T-helper 1 cell treated with Interleukin-12 subunit alpha and Interleukin-12 subunit beta and Interleukin-4 antibody, amounts not matched to agents 30 μg/mL and 1 μg/mL, for 36 hours (primary cell): ENCODE data around the gene OSGEPL1.

ENCODE experiments used
- H3K27ac Mint-ChIP-seq: one replicate; pipeline ENCODE4 v1.8.0; 2021; ENCODE audit warnings: mild to moderate bottlenecking, mixed read lengths
- H3K27me3 Mint-ChIP-seq: one replicate; pipeline ENCODE4 v1.8.0; 2021; ENCODE audit warnings: low read depth, mixed read lengths
- H3K36me3 Mint-ChIP-seq: one replicate; pipeline ENCODE4 v1.8.0; 2021; ENCODE audit warnings: low read depth, mixed read lengths
- H3K4me1 Mint-ChIP-seq: one replicate; pipeline ENCODE4 v1.8.0; 2021; ENCODE audit warnings: low read depth, mixed read lengths
- H3K4me3 Mint-ChIP-seq: one replicate; pipeline ENCODE4 v1.8.0; 2021; ENCODE audit warnings: mild to moderate bottlenecking, moderate library complexity, mixed read lengths
- H3K9me3 Mint-ChIP-seq: one replicate; pipeline ENCODE4 v1.8.0; 2021; ENCODE audit warnings: mixed read lengths

The OSGEPL1 gene, protein sequence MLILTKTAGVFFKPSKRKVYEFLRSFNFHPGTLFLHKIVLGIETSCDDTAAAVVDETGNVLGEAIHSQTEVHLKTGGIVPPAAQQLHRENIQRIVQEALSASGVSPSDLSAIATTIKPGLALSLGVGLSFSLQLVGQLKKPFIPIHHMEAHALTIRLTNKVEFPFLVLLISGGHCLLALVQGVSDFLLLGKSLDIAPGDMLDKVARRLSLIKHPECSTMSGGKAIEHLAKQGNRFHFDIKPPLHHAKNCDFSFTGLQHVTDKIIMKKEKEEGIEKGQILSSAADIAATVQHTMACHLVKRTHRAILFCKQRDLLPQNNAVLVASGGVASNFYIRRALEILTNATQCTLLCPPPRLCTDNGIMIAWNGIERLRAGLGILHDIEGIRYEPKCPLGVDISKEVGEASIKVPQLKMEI

DNA sequence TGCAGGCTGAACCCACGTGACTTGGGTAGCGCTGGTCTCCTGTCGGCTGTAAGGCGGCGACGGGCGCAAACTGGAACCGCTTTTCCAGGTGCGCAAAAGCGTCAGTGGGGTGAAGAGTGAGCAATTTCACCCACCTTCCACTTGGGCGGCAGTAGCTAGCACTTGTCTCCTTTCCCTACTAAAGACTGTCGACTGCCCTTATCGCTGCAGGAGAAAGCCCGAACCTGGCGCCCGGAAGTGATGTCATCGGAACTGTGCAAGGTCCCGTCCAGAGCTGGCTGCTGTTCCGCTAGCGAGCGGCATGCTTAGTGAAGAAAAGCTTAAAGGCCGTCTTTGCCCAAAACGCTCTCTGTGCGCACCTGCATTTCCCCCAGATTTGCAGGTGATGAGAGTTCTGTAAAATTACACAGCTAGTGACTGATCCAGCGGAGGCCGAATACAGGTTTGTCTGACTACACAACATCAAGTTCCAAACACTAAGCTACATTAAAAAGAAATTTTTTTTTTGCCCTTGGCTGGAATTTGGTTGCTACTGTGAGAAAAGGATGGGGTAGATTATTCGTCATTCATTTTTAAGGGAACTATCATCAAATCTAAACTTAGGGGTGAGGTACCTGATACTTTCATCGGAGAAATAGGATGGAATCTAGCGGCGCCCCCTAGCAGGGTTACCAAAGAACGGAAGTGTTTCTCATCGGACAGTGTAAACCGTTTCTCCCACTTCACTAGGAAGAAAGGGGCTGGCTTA, at the start of gene OSGEPL1:
Gene OSGEPL1 (minus strand): TSS at position 242 of the 748 bp plus-strand sequence. CDS start 1,152 bp downstream, outside the sequence.
- Mint-ChIP-seq H3K9me3 (no peaks in the 10 kb centered on the region), H3K36me3 (peaks cover 9% of the 10 kb centered on the region), H3K4me1 (peaks cover 9% of the 10 kb centered on the region), H3K27me3 (no peaks in the 10 kb centered on the region), H3K4me3 (peak within 1 kb of the TSS; percentile 95), H3K27ac (peak within 1 kb of the TSS; percentile 99)

DNA sequence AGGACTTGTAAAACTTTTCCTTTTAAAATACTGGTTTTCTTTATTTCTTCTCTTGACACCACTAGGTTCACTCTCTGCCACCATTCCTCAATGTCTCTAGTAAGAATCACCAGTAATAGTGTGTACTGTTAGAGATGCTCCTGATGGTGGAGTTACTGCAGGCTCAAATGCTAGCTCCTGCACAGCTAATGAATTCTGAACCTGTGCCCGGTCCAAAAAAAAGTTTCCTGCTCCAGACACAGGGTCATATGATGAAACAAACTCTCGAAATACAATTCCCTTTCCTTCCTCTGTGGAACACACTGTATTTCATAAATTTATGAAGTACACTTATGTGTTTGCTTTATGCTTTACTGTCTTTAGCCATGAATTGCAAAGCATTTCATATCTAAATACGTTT, 40.8 kb upstream of the OSGEPL1 start:
- no peak overlapping the region for H3K27ac Mint-ChIP-seq
- H3K4me1 Mint-ChIP-seq, result peaks cover 2% of the 10 kb centered on the region
- no peaks in the 10 kb centered on the region for H3K27me3 Mint-ChIP-seq
- no peaks in the 10 kb centered on the region for H3K9me3 Mint-ChIP-seq
- H3K36me3 Mint-ChIP-seq, result peaks cover 13% of the 10 kb centered on the region
- no peak overlapping the region for H3K4me3 Mint-ChIP-seq

DNA sequence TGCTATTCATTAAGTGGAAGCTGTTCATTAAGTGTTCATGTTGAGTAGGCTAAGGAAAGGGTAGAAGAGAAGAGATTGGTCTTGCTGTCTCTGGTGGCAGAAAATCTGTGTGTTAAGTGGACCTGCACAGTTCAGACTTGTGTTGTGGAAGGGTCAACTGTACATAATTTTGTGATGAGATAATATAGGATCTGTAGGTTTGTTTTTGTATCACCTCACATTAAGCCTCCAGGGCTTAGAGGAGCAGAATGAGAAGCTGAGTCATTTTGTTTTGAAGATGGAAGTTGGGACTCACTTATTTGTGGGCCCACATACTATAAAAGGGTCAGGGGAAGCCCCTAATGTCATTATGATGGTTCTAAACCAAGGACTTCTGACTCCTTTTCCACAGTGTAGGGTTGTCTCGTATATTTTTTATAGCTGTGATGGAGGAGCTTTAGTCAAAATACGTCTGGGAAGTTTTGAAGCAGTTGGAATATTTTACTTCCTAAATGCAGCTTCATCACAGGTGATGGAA, 39.9 kb upstream of the OSGEPL1 start:
- Mint-ChIP-seq H3K4me3 (no peak overlapping the region), H3K9me3 (no peaks in the 10 kb centered on the region), H3K36me3 (peaks cover 12% of the 10 kb centered on the region), H3K27ac (no peak overlapping the region), H3K27me3 (no peaks in the 10 kb centered on the region), H3K4me1 (peaks cover 2% of the 10 kb centered on the region)

DNA sequence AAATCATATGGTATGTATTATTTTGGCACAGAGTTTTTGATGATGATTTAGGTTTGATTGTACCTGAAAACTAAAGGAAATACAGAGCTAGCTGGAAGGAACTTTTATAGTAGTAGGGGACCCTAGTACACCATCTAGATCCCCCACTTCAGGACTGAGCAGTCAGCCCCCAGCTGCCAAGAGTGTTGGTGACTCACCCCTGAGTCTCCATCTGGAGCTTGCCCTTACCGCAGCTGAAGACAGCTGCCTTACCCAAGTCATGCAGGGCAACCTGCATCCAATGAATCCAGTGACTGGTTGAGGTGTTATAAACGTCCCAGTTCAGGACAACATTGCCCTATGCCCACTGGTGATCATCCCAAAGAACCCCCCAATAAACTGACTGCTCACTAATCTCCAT, 36.9 kb upstream of the OSGEPL1 start:
- no peaks in the 10 kb centered on the region for H3K27me3 Mint-ChIP-seq

DNA sequence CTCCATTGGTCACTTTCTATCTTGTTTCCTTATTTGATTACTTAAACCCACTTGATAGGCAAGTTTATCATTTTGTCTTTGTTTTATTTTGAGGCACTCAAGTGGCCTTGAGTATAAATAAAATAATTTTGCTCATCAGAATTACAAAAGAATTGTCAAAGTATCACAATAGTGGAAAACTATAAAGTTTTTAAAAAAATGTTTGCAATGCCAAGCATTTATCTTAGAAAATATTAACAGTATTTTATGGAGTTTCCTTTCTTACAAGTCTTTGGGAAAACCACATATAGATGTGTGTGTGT, 36.4 kb upstream of the OSGEPL1 start:
- no peaks in the 10 kb centered on the region for H3K27me3 Mint-ChIP-seq
- peaks cover 14% of the 10 kb centered on the region for H3K36me3 Mint-ChIP-seq
- no peak overlapping the region for H3K4me3 Mint-ChIP-seq
- no peaks in the 10 kb centered on the region for H3K4me1 Mint-ChIP-seq
- H3K27ac Mint-ChIP-seq, result no peak overlapping the region
- H3K9me3 Mint-ChIP-seq, result no peaks in the 10 kb centered on the region

More for the DNA sequence above, 36.9 kb upstream of the OSGEPL1 start:
- Mint-ChIP-seq H3K27ac (no peak overlapping the region), H3K4me3 (no peak overlapping the region), H3K4me1 (no peaks in the 10 kb centered on the region), H3K9me3 (no peaks in the 10 kb centered on the region), H3K36me3 (peaks cover 14% of the 10 kb centered on the region)

DNA sequence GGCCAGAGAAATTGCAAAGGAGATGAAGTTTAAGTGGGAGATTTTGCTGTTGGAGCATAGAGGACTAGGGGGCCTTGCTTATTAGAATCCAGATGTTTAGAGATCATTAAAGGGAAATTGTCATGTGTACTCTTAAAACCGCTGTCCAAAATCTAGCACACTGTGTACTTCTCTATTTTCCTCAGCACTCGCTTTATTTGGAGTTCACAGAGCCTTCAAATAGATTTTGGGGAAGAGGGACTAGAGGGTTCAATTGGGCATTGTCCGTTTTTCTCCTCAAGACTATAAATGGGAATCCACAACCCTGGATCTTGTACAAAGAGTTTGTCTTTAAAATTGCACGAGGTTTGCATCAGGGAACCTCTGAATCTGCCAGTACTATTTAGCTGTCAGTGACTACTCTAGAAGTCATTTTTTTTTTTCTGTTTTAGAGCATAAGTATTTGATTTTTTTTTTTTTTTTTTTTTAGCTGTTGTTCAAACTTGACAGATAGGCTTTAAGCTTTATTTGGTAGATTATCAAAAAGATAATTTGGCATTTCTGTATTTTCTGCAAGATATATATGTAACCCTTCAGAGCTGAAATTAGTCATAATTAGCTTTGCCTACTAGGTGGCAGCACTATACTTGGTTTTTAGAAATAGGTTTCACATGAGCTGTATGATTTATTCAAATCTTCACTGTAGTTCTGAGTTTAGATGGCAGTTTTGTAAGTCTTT, 35.9 kb upstream of the OSGEPL1 start:
- Mint-ChIP-seq H3K27me3 (no peaks in the 10 kb centered on the region), H3K4me1 (no peaks in the 10 kb centered on the region), H3K27ac (no peak overlapping the region), H3K9me3 (no peaks in the 10 kb centered on the region), H3K4me3 (no peak overlapping the region), H3K36me3 (peaks cover 14% of the 10 kb centered on the region)

DNA sequence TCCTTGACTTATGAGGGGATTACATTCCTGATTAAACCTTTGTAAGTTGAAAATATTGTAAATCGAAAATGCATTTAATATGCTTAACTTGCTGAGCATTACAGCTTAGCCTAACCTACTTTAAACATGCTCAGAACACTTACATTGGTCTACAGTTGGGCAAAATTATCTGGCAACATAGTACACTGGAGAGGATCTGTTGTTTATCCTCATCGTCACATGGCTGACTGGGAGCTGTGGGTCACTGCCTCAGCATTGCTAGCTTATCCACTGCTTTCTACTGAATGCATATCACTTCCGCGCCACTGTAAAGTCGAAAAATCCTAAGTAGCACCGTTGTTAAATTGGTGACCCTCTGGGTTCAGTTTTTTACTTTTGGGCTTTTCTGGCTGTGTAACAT, 35.3 kb upstream of the OSGEPL1 start:
- no peaks in the 10 kb centered on the region for H3K4me1 Mint-ChIP-seq

DNA sequence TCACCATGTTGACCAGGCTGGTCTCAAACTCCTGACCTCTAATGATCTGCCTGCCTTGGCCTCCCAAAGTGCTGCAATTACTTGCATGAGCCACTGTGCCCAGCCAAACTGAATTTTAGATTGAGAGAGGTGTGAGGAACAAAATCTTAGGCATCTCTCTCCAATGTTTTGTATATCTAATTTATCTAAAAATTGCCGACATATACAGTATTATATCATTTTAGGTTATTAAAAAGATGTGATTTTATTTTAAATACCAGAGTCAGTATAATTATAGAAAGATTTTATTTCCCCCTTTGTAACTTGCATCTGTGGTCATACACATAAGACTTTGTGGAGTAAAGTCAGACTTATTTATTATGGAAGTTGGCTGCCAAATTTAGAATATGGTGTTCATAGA, 31.7 kb upstream of the OSGEPL1 start:
- H3K4me1 Mint-ChIP-seq, result peaks cover 4% of the 10 kb centered on the region
- H3K27ac Mint-ChIP-seq, result no peak overlapping the region
- H3K9me3 Mint-ChIP-seq, result no peaks in the 10 kb centered on the region
- no peaks in the 10 kb centered on the region for H3K27me3 Mint-ChIP-seq
- no peak overlapping the region for H3K4me3 Mint-ChIP-seq
- peaks cover 20% of the 10 kb centered on the region for H3K36me3 Mint-ChIP-seq

More for the DNA sequence above, 35.3 kb upstream of the OSGEPL1 start:
- peaks cover 19% of the 10 kb centered on the region for H3K36me3 Mint-ChIP-seq
- no peak overlapping the region for H3K4me3 Mint-ChIP-seq
- no peaks in the 10 kb centered on the region for H3K27me3 Mint-ChIP-seq
- H3K27ac Mint-ChIP-seq, result no peak overlapping the region
- H3K9me3 Mint-ChIP-seq, result no peaks in the 10 kb centered on the region

DNA sequence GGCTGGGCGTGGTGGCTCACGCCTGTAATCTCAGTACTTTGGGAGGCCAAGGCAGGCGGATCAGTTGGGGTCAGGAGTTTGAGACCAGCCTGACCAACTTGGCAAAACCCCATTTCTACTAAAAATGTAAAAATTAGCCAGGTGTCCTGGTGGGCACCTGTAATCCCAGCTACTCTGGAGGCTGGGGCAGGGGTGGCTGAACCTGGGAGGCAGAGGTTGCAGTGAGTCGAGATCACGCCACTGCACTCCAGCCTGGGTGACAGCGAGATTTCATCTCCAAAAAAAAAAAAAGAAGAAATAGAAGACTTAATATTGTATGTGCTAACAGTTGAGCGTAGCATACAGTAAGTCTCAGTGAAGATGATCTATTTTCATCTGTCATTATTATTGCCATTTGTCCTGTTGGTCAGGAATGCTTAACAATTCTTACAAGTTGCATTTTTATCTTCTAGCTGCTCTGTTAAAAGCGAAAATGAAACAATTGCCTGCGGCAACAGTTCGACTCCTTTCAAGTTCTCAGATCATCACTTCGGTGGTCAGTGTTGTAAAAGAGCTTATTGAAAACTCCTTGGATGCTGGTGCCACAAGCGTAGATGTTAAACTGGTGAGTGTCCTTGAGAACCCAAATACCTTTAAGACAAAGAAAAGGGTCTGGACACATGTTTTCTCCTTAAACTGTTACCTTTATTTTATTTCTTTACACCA, 28.9 kb upstream of the OSGEPL1 start:
- H3K36me3 Mint-ChIP-seq, result peaks cover 25% of the 10 kb centered on the region
- peak overlapping the region; percentile 36 for H3K27ac Mint-ChIP-seq
- H3K4me3 Mint-ChIP-seq, result no peak overlapping the region
- no peaks in the 10 kb centered on the region for H3K27me3 Mint-ChIP-seq
- peaks cover 12% of the 10 kb centered on the region for H3K4me1 Mint-ChIP-seq
- no peaks in the 10 kb centered on the region for H3K9me3 Mint-ChIP-seq

DNA sequence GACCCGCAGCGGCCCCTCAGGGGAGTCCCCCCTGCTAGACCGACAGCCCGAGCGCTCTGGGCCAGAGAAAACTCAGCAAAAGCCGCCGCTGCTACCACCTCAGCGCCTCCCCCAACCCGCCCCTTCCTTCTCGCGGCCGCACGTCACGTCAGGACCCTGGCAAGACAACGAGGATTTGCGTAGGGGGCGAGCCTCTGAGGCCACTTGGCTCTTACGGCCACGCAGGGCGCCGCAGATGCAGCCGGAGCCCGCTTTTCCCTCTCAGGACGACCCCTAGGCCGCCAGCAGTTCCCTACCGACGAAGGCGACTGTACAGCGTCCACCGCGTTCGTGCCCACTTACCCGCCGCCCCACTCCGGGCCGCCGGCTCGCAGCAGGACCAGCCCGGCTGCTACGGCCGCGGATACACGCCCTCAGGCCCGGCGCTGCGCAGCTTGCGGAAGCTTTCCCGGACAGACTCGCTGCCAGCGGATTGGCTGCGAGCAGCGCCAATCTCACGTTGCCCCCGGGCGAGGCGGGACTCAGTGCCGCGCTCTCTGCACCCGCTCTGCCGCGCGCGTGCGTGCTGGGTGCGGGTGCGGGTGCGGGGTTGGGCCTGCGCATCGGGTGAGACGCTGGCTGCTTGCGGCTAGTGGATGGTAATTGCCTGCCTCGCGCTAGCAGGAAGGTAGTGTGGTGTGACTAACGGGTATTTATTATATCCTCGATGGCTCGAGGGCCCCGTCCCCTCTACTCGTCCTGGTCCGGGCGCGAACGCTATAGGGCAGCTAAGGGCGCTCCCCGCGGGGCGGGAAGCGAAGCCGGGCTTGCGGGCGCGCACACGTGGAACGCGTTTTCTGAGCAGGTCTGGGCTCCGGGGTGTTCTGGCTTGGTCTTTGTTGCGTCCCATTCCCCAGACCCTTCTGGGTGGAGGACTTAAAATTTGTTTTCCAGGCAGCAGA, 21.6 kb upstream of the OSGEPL1 start, which contains the start of the genes ORMDL1 and PMS1:
Gene ORMDL1 (minus strand): TSS at position 413 of the 941 bp plus-strand sequence. CDS start 1,744 bp downstream, outside the sequence.
Gene PMS1 (plus strand): TSS at position 524 of the 941 bp plus-strand sequence. CDS start 7,360 bp downstream, outside the sequence.
- peak within 1 kb of the TSS; percentile 90 for H3K4me3 Mint-ChIP-seq
- peaks cover 38% of the 10 kb centered on the region for H3K36me3 Mint-ChIP-seq

DNA sequence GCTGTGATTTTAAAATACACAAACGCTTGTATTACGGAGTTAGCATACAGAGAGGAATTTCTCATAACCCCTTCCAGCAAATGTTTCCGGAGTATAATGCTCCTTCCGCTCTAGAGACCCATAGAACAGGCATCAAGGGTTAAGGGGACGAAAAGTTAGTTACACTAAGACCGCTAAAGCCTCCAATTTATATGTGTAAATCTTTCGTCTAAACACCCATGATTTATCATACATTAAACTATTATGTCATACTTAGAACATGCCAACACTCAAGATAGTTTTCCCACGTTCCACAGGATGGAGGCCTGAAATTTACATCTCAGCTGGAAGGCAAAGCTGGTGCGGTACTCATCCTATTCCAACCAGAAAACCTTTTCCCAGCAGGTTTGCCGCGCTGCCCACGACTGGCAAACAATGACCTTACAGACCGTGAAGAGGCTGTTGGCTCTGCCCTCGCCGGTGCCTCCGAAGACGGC, 20.9 kb upstream of the OSGEPL1 start:
- no peaks in the 10 kb centered on the region for H3K27me3 Mint-ChIP-seq
- peaks cover 44% of the 10 kb centered on the region for H3K36me3 Mint-ChIP-seq

More for the DNA sequence above, 21.6 kb upstream of the OSGEPL1 start, which contains the start of the genes ORMDL1 and PMS1:
- Mint-ChIP-seq H3K9me3 (no peaks in the 10 kb centered on the region), H3K27ac (peak within 1 kb of the TSS; percentile 91), H3K4me1 (peaks cover 41% of the 10 kb centered on the region), H3K27me3 (no peaks in the 10 kb centered on the region)

DNA sequence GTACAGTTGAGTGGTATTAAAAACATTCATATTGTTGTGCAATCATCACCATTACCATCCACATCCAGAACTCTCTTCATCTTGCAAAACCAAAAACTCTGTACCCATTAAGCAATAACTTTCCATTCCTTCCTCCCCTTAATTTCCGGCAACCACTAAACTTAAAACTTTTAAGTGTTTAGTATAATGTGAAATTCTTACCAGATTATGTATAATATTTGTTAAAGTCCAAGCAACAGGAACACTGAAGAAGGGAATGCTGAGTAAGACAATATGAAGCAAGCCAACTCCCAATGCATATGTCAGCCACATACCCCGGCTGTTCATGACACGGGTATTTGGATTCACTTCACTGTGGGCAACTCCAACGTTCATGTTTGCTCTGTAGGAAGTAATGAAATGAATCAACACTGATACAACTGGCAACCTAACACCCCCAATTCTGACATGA, 19.7 kb upstream of the OSGEPL1 start:
- Mint-ChIP-seq H3K4me1 (peaks cover 37% of the 10 kb centered on the region), H3K27ac (peak overlapping the region; percentile 72), H3K4me3 (peak overlapping the region; percentile 90), H3K9me3 (no peaks in the 10 kb centered on the region), H3K36me3 (peaks cover 42% of the 10 kb centered on the region), H3K27me3 (no peaks in the 10 kb centered on the region)

More for the DNA sequence above, 20.9 kb upstream of the OSGEPL1 start:
- no peaks in the 10 kb centered on the region for H3K9me3 Mint-ChIP-seq
- H3K4me1 Mint-ChIP-seq, result peaks cover 41% of the 10 kb centered on the region
- H3K4me3 Mint-ChIP-seq, result peak overlapping the region; percentile 90
- peak overlapping the region; percentile 91 for H3K27ac Mint-ChIP-seq

DNA sequence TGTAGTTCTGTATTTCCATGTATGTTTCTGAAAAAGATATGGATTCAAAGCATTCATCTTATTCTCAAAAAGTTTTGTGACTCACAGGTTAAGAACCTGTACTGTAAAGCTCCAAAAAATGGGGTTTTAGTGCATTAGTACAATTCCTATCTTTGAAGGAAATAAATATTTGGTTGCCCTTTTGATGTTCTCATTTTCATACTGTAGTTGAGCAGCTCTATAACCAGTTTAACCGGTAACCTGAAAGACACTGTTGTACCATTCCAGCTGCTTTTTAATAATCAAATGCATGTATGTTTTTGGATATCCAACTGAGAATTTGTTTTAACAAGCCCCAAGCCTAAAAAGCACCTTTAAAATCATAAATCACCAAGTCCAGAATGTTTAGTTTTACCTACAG, 9.6 kb upstream of the OSGEPL1 start:
- no peak overlapping the region for H3K27ac Mint-ChIP-seq

More for the DNA sequence above, 9.6 kb upstream of the OSGEPL1 start:
- Mint-ChIP-seq H3K4me1 (peaks cover 2% of the 10 kb centered on the region), H3K4me3 (no peak overlapping the region), H3K36me3 (peaks cover 33% of the 10 kb centered on the region), H3K27me3 (no peaks in the 10 kb centered on the region), H3K9me3 (no peaks in the 10 kb centered on the region)
